ENCODE measurements around the gene PEX3. TPM values are rescaled to one million over a fixed set of nuclear protein-coding genes. Genes with fewer than 3 reads are reported as not detected.
"Not testable (repeated sequence)": the region's sequence is repeated elsewhere in the genome, so short reads cannot be mapped to it uniquely, and the experiment has no call there.

The PEX3 gene
- polyA plus RNA-seq, 3 donors, result 3.2 to 6.9 (median 5.2) TPM

GRCh38 chr6:143507358-143508145 is 56.9 kb downstream of the PEX3 start:
- H3K9ac ChIP-seq (ENCODE audit: insufficient read depth, low read length, poor library complexity, severe bottlenecking), result no peak overlapping the region
- intact Hi-C loops (cut with micrococcal nuclease), result no loop called here
- peaks cover 56% of the 10 kb centered on the region for H3K79me2 ChIP-seq (ENCODE audit: insufficient read depth, low read length)
- peaks cover 31% of the 10 kb centered on the region for H3K4me1 Mint-ChIP-seq
- 100% methylated on average over 1 of the region's 6 CpGs for WGBS (ENCODE audit: insufficient coverage)
- peaks cover 42 to 52% of the 10 kb centered on the region in 2 donors for H3K36me3 ChIP-seq (replicated peaks in 1 of 2; ENCODE audit: control insufficient read depth in 1 of 2, insufficient read depth in 2 of 2, low read length in 2 of 2)
- H3K4me2 ChIP-seq (replicated peaks; ENCODE audit: extremely low read depth, low read length, poor library complexity, severe bottlenecking), result no peak overlapping the region
- no peak overlapping the region for H3K27ac ChIP-seq (ENCODE audit: low read depth in 1 of 2, low read length in 2 of 2)
- peaks cover 44% of the 10 kb centered on the region for H4K20me1 ChIP-seq (ENCODE audit: insufficient read depth, low read length)
- peaks cover 19 to 26% of the 10 kb centered on the region in 2 donors for H3K4me1 ChIP-seq (ENCODE audit: control insufficient read depth in 1 of 2, insufficient read depth in 2 of 2, low read length in 2 of 2)
- no peak overlapping the region for H2AFZ ChIP-seq (ENCODE audit: insufficient read depth, low read depth, low read length, poor library complexity, severe bottlenecking)
- H3K27me3 ChIP-seq (ENCODE audit: control insufficient read depth in 2 of 2, insufficient read depth in 2 of 2, low read length in 2 of 2), result no peaks in the 10 kb centered on the region
- peaks cover 42 to 52% of the 10 kb centered on the region in 2 donors for H3K36me3 Mint-ChIP-seq
- H3K27ac Mint-ChIP-seq, result peak overlapping the region in 1 of 7 donors; percentile 1
- H3K9me3 ChIP-seq (replicated peaks in 1 of 2; ENCODE audit: control insufficient read depth in 1 of 2, insufficient read depth in 1 of 2, low read length in 2 of 2), result no peaks in the 10 kb centered on the region
- no peak overlapping the region for H3K4me3 ChIP-seq (replicated peaks in 1 of 3; ENCODE audit: low read depth in 2 of 3, low read length in 3 of 3)
- no peak overlapping the region for H3K4me3 Mint-ChIP-seq
- TF ChIP-seq CTCF (IDR thresholded peaks at IDR 0.05), result no peak
- H3K27me3 Mint-ChIP-seq (ENCODE audit: low read depth in 3 of 3), result no peaks in the 10 kb centered on the region
- H3K9me3 Mint-ChIP-seq, result peaks cover 0 to 2% (median 0%) of the 10 kb centered on the region in 7 donors
- DNase-seq, result no peak

DNA sequence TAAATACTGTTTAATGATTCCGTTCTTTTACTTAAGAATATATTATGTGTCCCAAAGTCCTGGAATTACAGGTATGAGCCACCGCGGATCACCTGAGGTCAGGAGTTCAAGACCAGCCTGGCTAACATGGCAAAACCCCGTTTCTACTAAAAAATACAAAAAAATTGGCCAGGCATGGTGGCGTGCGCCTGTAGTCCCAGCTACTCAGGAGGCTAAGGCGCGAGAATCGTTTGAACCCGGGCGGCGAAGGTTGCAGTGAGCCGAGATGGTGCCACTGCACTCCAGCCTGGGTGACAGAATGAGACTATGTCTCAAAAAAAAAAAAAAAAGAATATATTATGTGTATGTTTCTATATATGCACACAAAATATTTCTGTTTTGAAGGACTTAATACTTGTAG is 59.7 kb downstream of the PEX3 start:
- Histone ChIP-seq H4K20me1 (ENCODE audit: insufficient read depth, low read length) (peaks cover 25% of the 10 kb centered on the region), H3K27ac (ENCODE audit: low read depth in 1 of 2, low read length in 2 of 2) (peak overlapping the region in 1 of 2 donors; percentile 93), H3K4me3 (replicated peaks in 1 of 3; ENCODE audit: low read depth in 2 of 3, low read length in 3 of 3) (peak overlapping the region in 1 of 3 experiments; percentile 90), H3K4me2 (replicated peaks; ENCODE audit: extremely low read depth, low read length, poor library complexity, severe bottlenecking) (peak overlapping the region; percentile 84), H3K9ac (ENCODE audit: insufficient read depth, low read length, poor library complexity, severe bottlenecking) (peak overlapping the region; percentile 88), H3K79me2 (ENCODE audit: insufficient read depth, low read length) (peaks cover 58% of the 10 kb centered on the region), H3K36me3 (replicated peaks in 1 of 2; ENCODE audit: control insufficient read depth in 1 of 2, insufficient read depth in 2 of 2, low read length in 2 of 2) (peaks cover 24 to 26% of the 10 kb centered on the region in 2 donors), H3K4me1 (ENCODE audit: control insufficient read depth in 1 of 2, insufficient read depth in 2 of 2, low read length in 2 of 2) (peaks cover 19 to 26% of the 10 kb centered on the region in 2 donors)
- not testable (repeated sequence) for H3K9me3 Mint-ChIP-seq; H3K27me3 ChIP-seq (ENCODE audit: control insufficient read depth in 2 of 2, insufficient read depth in 2 of 2, low read length in 2 of 2); H2AFZ ChIP-seq (ENCODE audit: insufficient read depth, low read depth, low read length, poor library complexity, severe bottlenecking); H3K27me3 Mint-ChIP-seq (ENCODE audit: low read depth in 3 of 3); H3K9me3 ChIP-seq (replicated peaks in 1 of 2; ENCODE audit: control insufficient read depth in 1 of 2, insufficient read depth in 1 of 2, low read length in 2 of 2); DNase-seq
- intact Hi-C loops (cut with micrococcal nuclease), result loop anchor here in 1 of 2 donors (10.0 kb wide), 1 partner anchor 56 kb away; the partner anchor contains the start of genes ADAT2 and PEX3
- H3K4me1 Mint-ChIP-seq, result peaks cover 34% of the 10 kb centered on the region
- WGBS (ENCODE audit: insufficient coverage), result 95% methylated on average over 11 of the region's 13 CpGs
- H3K27ac Mint-ChIP-seq, result peak overlapping the region in 1 of 7 donors; percentile 30
- H3K36me3 Mint-ChIP-seq, result peaks cover 22 to 30% of the 10 kb centered on the region in 2 donors
- H3K4me3 Mint-ChIP-seq, result peak overlapping the region in 1 of 2 donors; percentile 95

Measured in CD14-positive monocyte (primary cell).